Activated CD8-positive, alpha-beta memory T cell treated with anti-CD3 and anti-CD28 coated beads, Interleukin-2, amount 50 U/mL, for 4 hours (primary cell): Measurements from ENCODE around the gene TMEM184C.

Source experiments
- DNase-seq: peaks from one replicate; pipeline ENCODE4 v3.0.0-alpha.2; 2020

TMEM184C gene

DNA sequence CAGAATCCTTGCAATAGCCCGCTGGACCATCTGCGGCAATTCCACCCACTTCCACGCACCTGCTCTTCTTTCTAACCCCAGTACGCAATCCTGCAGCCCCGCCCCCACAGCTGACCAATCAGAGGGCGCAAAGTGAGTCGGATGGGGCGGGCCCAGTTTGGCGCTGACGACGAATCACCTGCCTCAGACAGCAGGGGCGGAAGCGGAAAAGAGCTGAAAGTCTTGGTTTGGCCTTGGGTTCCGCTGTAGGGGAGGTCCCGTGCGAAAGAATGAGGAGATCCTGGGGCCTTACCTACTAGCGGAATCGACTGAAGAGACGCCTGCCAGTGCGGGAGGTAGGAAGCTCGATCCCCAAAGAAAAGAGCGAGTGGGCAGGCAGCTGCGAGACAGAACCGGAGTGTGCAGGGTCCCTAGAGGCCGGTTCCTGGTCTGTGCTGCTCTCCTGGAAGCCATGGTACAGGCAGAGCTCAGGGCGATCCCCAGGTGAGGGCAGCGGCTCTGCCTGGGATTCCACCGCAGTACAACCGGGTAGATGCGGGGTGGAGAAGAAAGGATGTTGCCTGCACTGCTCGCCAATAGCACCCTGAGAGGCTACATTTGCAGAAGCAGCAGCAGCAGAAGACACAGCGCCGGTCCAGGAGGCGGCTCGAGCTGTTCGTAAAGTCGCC, at the start of gene TMEM184C:
Gene TMEM184C (plus strand): TSS at position 225 of the 668 bp plus-strand sequence. CDS start 560 bp downstream, outside the sequence.
- DNase-seq: peak; percentile 99

DNA sequence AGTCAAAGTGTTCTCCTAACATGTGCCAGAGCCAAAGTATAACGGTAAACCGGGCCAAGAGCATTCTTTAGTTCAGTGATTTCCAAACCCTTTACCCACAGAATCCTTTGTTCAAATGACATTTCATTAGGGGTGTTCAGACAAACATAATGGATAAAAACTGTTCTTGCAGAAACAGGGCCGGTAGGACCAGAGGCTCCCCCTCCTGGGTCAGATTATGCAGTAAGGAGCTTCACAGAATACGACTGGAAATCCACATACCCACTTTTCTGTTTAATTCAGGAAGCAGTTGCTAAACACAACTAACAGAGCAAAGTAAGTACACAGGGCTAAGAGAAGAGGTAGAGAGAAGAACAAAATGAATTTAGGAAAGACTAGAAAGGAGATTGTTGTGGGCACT, 46.6 kb upstream of the TMEM184C start:
- DNase-seq: no peak

DNA sequence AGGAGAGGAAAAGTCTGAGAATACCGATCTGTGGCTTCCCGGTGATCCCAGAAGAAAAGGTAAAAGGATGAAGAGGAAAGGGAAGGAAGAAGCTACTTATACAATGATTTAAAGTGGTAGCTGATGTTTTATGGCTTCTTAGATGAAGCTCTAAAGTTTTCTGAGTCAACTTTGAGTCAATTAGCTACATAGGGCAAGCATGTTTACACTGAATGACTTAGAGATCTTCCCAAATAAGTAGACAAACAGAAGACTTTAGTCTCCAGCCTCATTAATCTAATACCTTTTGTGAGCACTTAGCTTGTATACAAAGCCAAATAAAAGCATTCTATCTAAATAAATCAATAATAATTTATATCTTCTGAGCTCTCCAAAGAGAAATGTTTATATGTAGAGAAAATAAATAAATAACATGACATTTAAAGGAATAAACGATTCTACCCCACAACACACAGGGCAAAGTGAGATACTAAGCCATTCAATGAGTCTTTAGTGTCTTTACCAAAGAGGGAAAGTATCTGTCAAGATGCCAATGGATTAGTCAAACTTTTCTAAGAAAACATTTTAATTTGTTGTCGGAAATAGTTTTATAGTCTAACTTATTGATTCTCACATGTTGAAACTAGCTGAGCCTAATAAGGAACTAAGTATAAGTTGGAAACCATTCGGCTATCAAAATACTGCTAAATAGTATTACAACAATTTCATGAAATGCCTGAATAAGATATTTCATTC, 46.0 kb upstream of the TMEM184C start:
- no peak for DNase-seq

DNA sequence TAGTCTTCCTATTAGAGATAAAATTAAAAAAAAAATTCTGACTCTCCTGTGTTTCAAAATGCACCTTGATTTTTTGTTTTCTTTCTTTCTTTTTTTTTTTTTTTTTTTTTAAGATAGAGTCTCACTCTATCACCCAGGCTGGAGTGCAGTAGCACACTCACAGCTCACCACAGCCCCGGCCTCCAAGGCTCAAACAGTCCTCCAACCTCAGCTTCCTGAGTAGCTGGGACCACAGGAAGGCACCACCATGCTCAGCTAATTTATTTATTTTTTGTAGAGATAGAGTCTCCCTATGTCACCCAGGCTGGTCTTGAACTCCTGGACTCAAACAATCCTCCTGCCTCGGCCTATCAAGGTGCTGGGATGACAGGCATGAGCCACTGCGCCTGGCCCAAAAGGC, 41.1 kb upstream of the TMEM184C start:
- DNase-seq: no peak

DNA sequence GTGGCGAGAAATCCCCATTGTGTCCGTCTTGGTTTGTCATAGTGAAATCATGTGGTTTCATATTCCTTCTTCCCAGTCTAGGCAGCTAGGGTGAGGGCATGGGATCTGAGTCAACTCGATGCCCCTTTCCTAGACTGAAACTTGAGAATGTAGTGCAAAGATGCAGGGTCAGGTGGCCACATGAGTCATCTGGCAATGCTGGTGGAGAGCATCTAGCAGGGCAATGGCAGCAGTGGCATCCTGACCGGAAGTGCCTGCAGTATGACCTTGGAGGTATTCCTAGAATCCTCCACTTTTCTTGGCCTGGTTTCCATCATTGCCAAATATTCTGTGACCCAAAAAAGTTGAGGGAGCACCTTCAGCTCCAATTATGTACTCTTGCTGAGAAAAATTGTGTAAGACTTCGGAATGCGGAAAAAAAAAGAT, 39.1 kb upstream of the TMEM184C start:
- no peak for DNase-seq

- DNase-seq: no peak
These were observed 38.6 kb upstream of the TMEM184C start for GRCh38 chr4:147578593-147578992.

DNA sequence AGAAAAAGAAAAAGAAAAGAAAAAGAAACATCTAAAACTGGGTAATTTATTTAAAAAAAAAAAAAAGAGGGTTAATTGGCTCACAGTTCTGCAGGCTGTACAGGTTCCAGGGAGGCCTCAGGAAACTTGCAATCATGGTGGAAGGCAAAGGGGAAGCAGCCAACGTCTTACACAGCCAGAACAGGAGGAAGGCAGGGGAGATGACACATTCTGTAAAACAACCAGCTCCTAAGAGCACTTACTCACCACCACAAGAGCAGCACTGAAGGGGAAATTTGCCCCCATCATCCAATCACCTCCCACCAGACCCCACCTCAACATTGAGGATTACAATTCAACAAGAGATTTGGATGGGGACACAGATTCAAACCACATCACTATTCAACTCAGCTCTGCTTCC, 36.8 kb upstream of the TMEM184C start:
- no peak for DNase-seq

DNA sequence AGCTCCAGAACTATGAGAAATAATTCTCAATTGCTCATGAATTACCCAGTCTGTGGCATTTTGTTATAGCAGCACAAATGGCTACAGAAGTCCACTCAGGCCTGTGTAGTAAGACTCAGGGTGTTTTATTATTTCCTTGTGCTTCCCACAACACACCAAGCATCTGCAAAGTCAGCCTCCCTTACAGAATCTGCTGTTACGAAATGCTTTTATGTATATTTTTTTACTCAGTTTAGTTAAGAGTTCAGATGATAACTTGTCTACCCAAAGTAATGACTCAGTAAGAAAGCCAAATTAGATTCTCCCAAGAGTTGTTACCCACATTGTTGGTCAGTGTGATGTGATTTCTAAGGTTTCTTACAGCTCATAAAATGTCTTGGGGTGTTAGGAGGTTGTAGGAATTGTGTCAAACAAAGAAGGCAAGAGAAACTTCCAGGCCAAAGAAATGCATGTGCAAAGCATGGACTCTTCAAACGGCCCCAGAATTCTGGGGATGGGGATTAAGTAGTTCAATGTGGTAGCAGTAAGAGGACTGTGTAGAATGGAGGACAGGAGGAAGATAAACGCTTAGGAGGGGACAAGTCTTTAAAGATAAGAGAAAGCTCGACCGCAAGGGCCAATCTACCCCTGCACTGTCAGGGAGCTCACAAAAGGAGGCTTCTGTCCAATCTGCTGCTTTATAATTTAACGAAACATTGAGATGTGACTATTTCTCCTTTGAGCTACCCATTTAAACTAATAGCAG, 35.4 kb upstream of the TMEM184C start:
- DNase-seq: no peak

DNA sequence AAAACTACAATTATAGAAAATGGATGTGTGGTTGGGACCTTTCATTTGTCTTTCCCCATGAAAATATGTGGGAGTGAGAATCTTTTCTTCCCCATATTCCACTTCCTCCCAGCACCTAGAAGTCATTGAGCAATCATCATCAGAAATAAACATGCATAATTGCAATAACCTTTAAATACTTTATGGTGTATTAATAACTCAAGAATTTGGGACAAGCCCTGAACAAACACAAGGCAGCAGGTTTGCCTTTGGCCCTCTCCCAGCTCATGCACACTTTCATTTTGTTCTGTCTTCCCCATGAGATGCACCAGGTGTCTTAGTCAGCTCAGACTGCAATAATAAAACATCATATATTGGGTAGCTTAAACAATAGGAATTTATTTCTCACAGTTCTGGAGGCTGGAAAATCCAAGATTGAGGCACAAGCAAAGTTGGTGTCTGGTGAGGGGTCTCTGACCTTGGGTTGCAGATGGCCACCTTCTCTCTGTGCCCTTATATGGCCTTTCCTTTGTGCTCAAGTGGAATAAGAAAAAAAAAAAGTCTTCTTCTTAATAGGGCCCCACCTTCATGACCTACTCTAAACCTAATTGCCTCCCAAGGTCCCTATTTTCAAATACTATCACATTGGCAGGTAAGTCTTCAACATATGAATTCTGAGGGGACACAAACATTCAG, 34.7 kb upstream of the TMEM184C start:
- DNase-seq: no peak

GRCh38 chr4:147583876-147584275, 33.3 kb upstream of the TMEM184C start:
- no peak for DNase-seq

GRCh38 chr4:147586032-147586431, 31.2 kb upstream of the TMEM184C start:
- no peak for DNase-seq

GRCh38 chr4:147586637-147587036, 30.6 kb upstream of the TMEM184C start:
- no peak for DNase-seq

DNA sequence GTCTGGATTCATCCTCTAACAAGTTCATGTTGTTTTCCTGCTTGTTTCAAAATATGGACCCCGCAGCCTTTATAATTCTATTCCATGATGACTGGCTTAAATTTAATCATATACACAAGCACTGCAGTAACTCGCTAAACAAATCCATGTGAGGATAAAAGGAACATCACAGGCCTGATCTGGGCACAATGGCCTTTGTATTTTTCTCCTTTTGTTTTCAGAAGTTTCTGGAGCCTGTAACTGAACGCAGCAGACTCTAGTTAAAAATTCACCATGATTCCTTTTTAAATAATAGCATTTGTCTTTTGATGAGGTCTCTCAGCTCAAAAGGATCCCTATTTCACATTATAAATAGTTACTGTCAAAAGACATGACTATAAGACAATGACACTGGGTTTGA, 30.2 kb upstream of the TMEM184C start:
- DNase-seq: no peak

DNA sequence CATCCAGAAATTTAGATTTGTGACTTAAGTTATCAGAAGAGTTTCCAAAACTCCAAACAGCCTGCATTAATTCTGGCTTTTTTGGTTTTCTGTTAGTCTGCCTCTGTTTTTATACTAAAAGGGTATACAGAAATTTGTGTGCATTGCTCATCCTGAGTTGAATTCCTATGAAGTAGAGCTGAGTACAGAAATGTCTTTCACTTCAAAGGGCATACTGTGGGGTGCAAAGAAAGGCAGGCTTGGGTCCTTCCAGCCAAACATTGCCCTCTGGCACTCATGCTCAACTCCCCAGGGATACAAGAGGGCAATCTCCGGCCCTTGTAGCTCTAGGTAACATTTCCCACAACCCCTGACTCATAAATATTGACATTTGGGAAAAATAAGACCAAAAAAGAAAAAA, 27.6 kb upstream of the TMEM184C start:
- no peak for DNase-seq

GRCh38 chr4:147590249-147590920, 26.8 kb upstream of the TMEM184C start:
- DNase-seq: peak; percentile 31

GRCh38 chr4:147591106-147591505, 26.1 kb upstream of the TMEM184C start:
- no peak for DNase-seq

DNA sequence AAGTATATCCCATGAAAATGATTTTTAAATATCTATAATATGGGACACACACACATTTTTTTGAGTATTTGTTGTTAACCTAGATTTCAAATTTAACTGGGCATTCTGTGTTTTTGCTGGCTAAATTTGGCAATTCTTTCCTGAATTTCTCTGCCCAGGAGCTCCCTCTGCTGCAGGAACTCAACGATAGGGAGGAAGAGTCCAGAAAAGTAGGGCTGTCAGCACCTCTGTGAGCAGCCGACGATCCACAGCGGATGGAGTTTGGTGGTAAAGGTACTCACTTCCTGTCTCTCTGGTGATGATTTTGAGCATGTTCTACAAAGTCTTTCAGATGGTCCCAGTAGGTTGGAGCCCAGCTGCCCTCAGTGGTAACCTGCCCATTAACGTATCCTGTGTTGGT, 23.1 kb upstream of the TMEM184C start:
- no peak for DNase-seq

GRCh38 chr4:147594578-147594977, 22.6 kb upstream of the TMEM184C start:
- DNase-seq: no peak

DNA sequence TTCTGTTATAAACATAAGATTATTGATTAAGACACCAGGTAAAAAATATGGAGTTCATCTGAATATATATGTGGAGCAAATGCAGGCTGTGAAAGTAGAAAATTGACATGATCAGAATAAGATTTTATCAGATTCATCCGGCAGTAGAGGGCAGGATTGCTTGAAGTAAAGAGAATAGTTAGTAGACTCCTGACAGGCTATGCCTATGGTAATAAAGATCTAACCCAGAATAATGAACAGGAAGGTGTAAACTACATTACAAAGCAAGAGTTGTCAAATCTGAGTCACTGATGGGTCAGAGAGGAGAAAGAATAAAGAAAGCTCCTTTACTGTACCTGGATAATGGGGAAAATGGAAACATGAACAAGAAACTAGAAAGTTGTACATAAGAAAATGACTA, 20.8 kb upstream of the TMEM184C start:
- DNase-seq: no peak

GRCh38 chr4:147596981-147597380, 20.2 kb upstream of the TMEM184C start:
- no peak for DNase-seq

DNA sequence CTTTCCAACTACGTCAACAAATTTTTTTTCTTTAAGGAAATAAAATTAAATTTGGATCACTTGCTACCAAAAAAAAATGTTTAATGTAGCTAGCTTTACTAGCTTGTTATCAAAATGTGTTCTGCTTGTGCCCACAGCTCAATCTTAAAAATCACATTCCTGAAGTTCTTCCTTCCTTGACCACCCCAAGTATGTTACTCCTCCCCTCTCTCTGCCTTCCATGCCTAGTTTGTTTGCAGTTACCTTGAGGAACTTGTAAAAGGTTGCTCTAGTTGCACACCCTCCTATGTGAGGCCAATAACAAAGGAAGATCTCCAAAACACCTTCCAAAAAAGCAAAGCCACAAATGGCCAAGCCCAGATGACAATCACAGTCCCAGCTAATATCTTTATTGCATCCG, 19.6 kb upstream of the TMEM184C start:
- DNase-seq: no peak

- no peak for DNase-seq
These were observed 18.0 kb upstream of the TMEM184C start for GRCh38 chr4:147599206-147599605.

DNA sequence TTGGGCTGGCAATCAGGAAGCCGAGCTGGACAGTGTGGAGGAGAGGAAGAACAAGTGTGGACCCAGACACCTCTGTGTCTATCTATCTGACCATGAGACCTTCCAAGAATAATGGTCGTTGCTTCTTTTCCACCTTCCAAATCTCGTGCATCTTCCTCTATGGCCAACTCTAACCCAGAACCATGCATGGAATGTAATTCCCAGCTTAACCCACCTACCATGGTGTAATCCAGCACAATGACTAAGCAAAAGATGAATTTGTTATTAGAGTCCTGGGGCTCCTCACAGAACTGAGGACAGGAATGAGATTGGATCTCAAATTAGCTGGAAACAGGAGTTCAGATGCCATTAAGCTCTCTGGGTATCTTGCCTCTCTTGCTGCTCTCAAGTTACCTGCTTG, 17.4 kb upstream of the TMEM184C start:
- no peak for DNase-seq
